Measurements from ENCODE around the gene CFAP221. TPM values are rescaled to one million over a fixed set of nuclear protein-coding genes. Genes with fewer than 3 reads are reported as not detected.

CFAP221 gene
- total RNA-seq, 1 donor = not detected

DNA sequence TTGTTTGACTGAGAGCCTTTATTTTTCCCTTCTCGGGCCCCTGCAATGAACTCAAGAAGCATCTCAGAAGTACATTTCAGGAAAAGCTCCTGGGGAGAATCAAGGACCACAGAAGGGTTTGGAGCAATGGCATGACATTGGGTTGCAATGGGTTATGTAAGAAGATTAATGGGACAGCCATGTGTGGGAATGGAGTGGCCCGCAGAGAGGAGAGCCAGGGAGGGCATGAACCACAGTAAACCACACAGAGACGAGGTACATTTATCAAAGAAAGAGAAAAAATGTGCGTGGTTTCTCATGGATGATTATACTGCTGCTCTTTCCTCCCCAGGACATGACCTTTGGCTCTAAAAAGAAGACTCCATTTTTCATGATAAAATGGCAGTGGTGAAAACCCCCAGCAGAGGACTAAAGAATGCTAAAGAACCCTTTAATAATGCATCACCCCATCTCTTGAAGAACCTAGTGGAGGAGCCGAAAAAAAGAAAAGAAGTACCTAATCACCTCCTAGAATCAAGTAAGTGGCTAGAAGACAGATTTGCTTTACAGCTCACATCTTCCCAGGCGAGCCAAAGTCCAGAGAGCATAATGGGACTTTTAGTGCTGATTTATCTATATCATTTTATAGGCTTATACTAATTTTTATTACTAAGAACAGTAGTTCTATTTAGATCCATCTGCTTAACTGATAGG lies 1.7 kb downstream of the CFAP221 start:
- DNase-seq (ENCODE audit: low read depth) = peak; percentile 5
- TF ChIP-seq, protein P1, sequence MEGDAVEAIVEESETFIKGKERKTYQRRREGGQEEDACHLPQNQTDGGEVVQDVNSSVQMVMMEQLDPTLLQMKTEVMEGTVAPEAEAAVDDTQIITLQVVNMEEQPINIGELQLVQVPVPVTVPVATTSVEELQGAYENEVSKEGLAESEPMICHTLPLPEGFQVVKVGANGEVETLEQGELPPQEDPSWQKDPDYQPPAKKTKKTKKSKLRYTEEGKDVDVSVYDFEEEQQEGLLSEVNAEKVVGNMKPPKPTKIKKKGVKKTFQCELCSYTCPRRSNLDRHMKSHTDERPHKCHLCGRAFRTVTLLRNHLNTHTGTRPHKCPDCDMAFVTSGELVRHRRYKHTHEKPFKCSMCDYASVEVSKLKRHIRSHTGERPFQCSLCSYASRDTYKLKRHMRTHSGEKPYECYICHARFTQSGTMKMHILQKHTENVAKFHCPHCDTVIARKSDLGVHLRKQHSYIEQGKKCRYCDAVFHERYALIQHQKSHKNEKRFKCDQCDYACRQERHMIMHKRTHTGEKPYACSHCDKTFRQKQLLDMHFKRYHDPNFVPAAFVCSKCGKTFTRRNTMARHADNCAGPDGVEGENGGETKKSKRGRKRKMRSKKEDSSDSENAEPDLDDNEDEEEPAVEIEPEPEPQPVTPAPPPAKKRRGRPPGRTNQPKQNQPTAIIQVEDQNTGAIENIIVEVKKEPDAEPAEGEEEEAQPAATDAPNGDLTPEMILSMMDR (IDR thresholded peaks at IDR 0.05; ENCODE audit: insufficient read depth, low read length) = no peak
- no peak overlapping the region for H3K4me3 ChIP-seq (ENCODE audit: low read depth, low read length)

- DNase-seq (ENCODE audit: low read depth) = no peak
- TF ChIP-seq, protein P1 (IDR thresholded peaks at IDR 0.05; ENCODE audit: insufficient read depth, low read length) = no peak
- H3K4me3 ChIP-seq (ENCODE audit: low read depth, low read length) = no peak overlapping the region
These were observed 2.2 kb downstream of the CFAP221 start for GRCh38 chr2:119546447-119546767.

DNA sequence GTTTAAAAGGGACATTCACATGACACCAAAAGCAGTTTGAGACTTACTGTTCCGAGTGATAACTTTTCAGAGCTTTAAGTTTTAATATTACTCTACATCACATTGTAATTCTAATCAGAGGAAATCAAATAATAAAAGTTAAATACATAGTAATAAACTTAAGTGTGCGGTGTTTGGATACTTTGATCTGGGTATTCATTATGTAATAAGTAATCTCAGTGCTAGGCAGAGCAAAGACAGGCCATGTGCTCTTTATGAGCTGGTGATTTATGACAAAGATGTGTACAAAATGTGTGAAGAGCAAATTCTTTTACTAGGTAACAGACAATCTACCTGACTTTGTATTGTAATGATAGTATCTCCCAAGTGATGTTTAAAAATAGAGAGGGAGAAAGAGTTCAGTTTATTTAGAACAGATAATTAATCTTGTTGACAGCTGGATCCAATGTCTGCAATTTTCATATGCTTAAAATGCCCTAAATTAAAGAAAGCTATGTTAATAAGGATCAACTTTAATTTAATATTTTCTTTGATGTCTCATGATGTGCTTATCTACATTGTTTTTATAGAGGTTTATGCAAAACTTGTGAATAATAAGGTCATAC lies 4.4 kb downstream of the CFAP221 start:
- DNase-seq (ENCODE audit: low read depth) = no peak
- TF ChIP-seq, protein P1 (IDR thresholded peaks at IDR 0.05; ENCODE audit: insufficient read depth, low read length) = no peak
- H3K4me3 ChIP-seq (ENCODE audit: low read depth, low read length) = no peak overlapping the region

DNA sequence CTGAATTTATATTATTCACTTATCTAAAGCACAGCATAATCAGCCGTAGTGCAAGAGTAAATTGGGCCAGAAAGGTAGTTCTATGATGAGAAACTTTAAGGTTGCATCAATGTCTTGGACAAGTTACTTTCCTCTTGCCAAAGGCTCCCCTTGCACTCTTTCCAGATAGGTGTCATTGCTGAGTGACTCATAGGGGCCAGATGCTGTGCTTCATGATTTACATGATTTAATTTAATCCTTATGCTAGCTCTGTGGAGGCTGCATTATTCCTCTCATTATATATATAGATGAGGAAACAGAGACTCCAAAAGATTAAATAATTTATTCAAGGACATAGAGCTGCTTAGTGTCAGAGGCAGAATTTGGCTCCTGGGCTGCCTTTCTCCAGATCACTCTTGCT lies 5.0 kb downstream of the CFAP221 start:
- TF ChIP-seq, protein P1 (IDR thresholded peaks at IDR 0.05; ENCODE audit: insufficient read depth, low read length) = no peak
- peak; percentile 65 for DNase-seq (ENCODE audit: low read depth)
- no peak overlapping the region for H3K4me3 ChIP-seq (ENCODE audit: low read depth, low read length)

- no peak overlapping the region for H3K4me3 ChIP-seq (ENCODE audit: low read depth, low read length)
- TF ChIP-seq, protein P1 (IDR thresholded peaks at IDR 0.05; ENCODE audit: insufficient read depth, low read length) = no peak
- DNase-seq (ENCODE audit: low read depth) = no peak
These were observed 6.1 kb downstream of the CFAP221 start for GRCh38 chr2:119550346-119550745.

- TF ChIP-seq, protein P1 (IDR thresholded peaks at IDR 0.05; ENCODE audit: insufficient read depth, low read length) = no peak
- H3K4me3 ChIP-seq (ENCODE audit: low read depth, low read length) = no peak overlapping the region
- DNase-seq (ENCODE audit: low read depth) = no peak
These were observed 6.6 kb downstream of the CFAP221 start for GRCh38 chr2:119550856-119551255.
